ENCODE results near the gene GTF2IRD1.

GTF2IRD1 gene

GRCh38 chr7:74619235-74619860 lies 165.6 kb downstream of the GTF2IRD1 start:
- Histone ChIP-seq H4K20me1 (ENCODE audit: insufficient read depth, low read length) (no peaks in the 10 kb centered on the region), H3K4me3 (ENCODE audit: low read depth, low read length, poor library complexity, severe bottlenecking) (no peak overlapping the region), H3K4me1 (ENCODE audit: insufficient read depth, low read length, severe bottlenecking) (peaks cover 18% of the 10 kb centered on the region), H3K9ac (ENCODE audit: low read length) (no peak overlapping the region), H2AFZ (ENCODE audit: low read length) (no peak overlapping the region), H3F3A (ENCODE audit: insufficient read depth, low read length) (no peaks in the 10 kb centered on the region), H3K4me2 (ENCODE audit: low read length) (no peak overlapping the region), H3K79me2 (ENCODE audit: insufficient read depth, low read length) (no peaks in the 10 kb centered on the region), H3K27ac (ENCODE audit: low read depth, low read length, poor library complexity, severe bottlenecking) (no peak overlapping the region), H3K27me3 (ENCODE audit: insufficient read depth, low read length) (no peaks in the 10 kb centered on the region), H3K9me2 (ENCODE audit: low read depth, low read length) (no peaks in the 10 kb centered on the region), H3K36me3 (ENCODE audit: insufficient read depth, low read length) (no peaks in the 10 kb centered on the region), H3K9me3 (ENCODE audit: low read length) (no peaks in the 10 kb centered on the region)
- no peak for TF ChIP-seq EZH2 (IDR thresholded peaks at IDR 0.05; ENCODE audit: borderline replicate concordance, low read length)
- TF ChIP-seq, protein P1, sequence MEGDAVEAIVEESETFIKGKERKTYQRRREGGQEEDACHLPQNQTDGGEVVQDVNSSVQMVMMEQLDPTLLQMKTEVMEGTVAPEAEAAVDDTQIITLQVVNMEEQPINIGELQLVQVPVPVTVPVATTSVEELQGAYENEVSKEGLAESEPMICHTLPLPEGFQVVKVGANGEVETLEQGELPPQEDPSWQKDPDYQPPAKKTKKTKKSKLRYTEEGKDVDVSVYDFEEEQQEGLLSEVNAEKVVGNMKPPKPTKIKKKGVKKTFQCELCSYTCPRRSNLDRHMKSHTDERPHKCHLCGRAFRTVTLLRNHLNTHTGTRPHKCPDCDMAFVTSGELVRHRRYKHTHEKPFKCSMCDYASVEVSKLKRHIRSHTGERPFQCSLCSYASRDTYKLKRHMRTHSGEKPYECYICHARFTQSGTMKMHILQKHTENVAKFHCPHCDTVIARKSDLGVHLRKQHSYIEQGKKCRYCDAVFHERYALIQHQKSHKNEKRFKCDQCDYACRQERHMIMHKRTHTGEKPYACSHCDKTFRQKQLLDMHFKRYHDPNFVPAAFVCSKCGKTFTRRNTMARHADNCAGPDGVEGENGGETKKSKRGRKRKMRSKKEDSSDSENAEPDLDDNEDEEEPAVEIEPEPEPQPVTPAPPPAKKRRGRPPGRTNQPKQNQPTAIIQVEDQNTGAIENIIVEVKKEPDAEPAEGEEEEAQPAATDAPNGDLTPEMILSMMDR (IDR thresholded peaks at IDR 0.05; ENCODE audit: low read length): no peak

DNA sequence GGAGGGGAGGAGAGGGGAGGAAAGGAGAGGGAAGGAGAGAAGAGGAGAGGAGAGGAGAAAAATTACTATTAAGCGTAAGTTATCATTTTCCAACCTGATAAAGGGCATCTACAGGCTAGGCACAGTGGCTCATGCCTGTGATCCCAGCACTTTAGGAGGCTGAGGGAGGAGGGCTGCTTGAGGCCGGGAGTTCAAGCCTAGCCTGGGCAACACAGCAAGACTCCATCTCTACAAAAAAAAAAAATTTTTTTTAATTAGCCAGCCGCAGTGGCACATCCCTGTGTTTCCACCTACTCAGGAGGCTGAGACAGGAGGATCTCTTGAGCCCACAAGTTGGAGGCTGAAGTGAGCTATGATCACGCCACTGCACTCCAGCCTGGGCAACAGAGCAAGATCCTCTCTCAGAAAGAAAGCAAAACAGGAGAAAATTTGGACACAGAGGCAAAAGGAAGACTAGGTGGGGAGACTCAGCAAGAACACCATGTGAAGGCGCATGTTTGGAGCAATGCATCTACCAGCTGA lies 168.6 kb downstream of the GTF2IRD1 start:
- Histone ChIP-seq H2AFZ (ENCODE audit: low read length) (no peak overlapping the region), H3K4me3 (ENCODE audit: low read depth, low read length, poor library complexity, severe bottlenecking) (no peak overlapping the region), H3F3A (ENCODE audit: insufficient read depth, low read length) (no peaks in the 10 kb centered on the region), H3K4me1 (ENCODE audit: insufficient read depth, low read length, severe bottlenecking) (peaks cover 7% of the 10 kb centered on the region), H4K20me1 (ENCODE audit: insufficient read depth, low read length) (no peaks in the 10 kb centered on the region), H3K79me2 (ENCODE audit: insufficient read depth, low read length) (no peaks in the 10 kb centered on the region), H3K36me3 (ENCODE audit: insufficient read depth, low read length) (no peaks in the 10 kb centered on the region), H3K27ac (ENCODE audit: low read depth, low read length, poor library complexity, severe bottlenecking) (no peak overlapping the region), H3K9me3 (ENCODE audit: low read length) (no peaks in the 10 kb centered on the region), H3K9me2 (ENCODE audit: low read depth, low read length) (no peaks in the 10 kb centered on the region), H3K27me3 (ENCODE audit: insufficient read depth, low read length) (no peaks in the 10 kb centered on the region), H3K4me2 (ENCODE audit: low read length) (no peak overlapping the region), H3K9ac (ENCODE audit: low read length) (no peak overlapping the region)
- TF ChIP-seq, protein P1 (IDR thresholded peaks at IDR 0.05; ENCODE audit: low read length): no peak
- no peak for TF ChIP-seq EZH2 (IDR thresholded peaks at IDR 0.05; ENCODE audit: borderline replicate concordance, low read length)

DNA sequence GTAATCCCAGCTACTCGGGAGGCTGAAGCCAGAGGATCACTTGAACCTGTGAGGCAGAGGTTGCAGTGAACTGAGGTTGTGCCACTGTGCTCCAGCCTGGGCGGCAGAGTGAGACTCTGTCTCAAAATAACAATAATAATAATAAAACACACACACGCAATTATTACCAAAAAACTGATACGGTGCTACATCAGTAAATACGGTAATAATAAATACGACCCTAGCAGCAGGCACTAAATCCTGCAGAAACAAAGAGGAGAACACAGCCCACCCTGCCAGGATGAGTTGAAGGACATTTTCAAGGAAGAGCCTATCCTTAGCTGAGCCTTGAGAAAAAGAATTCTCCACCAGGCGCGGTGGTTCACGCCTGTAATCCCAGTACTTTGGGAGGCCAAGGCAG lies 169.4 kb downstream of the GTF2IRD1 start:
- H3K4me2 ChIP-seq (ENCODE audit: low read length): no peak overlapping the region
- no peak for TF ChIP-seq EZH2 (IDR thresholded peaks at IDR 0.05; ENCODE audit: borderline replicate concordance, low read length)
- TF ChIP-seq, protein P1 (IDR thresholded peaks at IDR 0.05; ENCODE audit: low read length): no peak
- no peak overlapping the region for H3K9ac ChIP-seq (ENCODE audit: low read length)
- no peaks in the 10 kb centered on the region for H3K27me3 ChIP-seq (ENCODE audit: insufficient read depth, low read length)
- H3K79me2 ChIP-seq (ENCODE audit: insufficient read depth, low read length): no peaks in the 10 kb centered on the region
- H2AFZ ChIP-seq (ENCODE audit: low read length): no peak overlapping the region
- H3F3A ChIP-seq (ENCODE audit: insufficient read depth, low read length): no peaks in the 10 kb centered on the region
- H3K36me3 ChIP-seq (ENCODE audit: insufficient read depth, low read length): no peaks in the 10 kb centered on the region
- H3K4me3 ChIP-seq (ENCODE audit: low read depth, low read length, poor library complexity, severe bottlenecking): no peak overlapping the region
- no peaks in the 10 kb centered on the region for H3K9me2 ChIP-seq (ENCODE audit: low read depth, low read length)
- no peaks in the 10 kb centered on the region for H4K20me1 ChIP-seq (ENCODE audit: insufficient read depth, low read length)
- H3K9me3 ChIP-seq (ENCODE audit: low read length): no peaks in the 10 kb centered on the region
- peaks cover 7% of the 10 kb centered on the region for H3K4me1 ChIP-seq (ENCODE audit: insufficient read depth, low read length, severe bottlenecking)
- H3K27ac ChIP-seq (ENCODE audit: low read depth, low read length, poor library complexity, severe bottlenecking): no peak overlapping the region
